BLaER1 (cell line): ENCODE data around the gene PTPN4.

Experiments used
- H3K27ac ChIP-seq: shearing (Covaris generic); formaldehyde crosslinking; 2 replicates; pipeline ENCODE4 v1.8.1; 2022
- H3K27me3 ChIP-seq: shearing (Covaris generic); formaldehyde crosslinking; 2 replicates; pipeline ENCODE4 v1.8.1; 2022
- H3K36me3 ChIP-seq: shearing (Covaris generic); formaldehyde crosslinking; 2 replicates; pipeline ENCODE4 v1.8.1; 2022
- H3K4me1 ChIP-seq: shearing (Covaris generic); formaldehyde crosslinking; 2 replicates; pipeline ENCODE4 v1.8.1; 2022
- H3K4me2 ChIP-seq: shearing (Covaris generic); formaldehyde crosslinking; 2 replicates; pipeline ENCODE4 v1.8.1; 2022
- H3K4me3 ChIP-seq: shearing (Covaris generic); formaldehyde crosslinking; 2 replicates; pipeline ENCODE4 v1.8.1; 2022
- H3K9ac ChIP-seq: shearing (Covaris generic); formaldehyde crosslinking; 2 replicates; pipeline ENCODE4 v1.8.1; 2022
- H3K9me3 ChIP-seq: shearing (Covaris generic); formaldehyde crosslinking; 2 replicates; pipeline ENCODE4 v1.8.1; 2022
- H4K20me1 ChIP-seq: shearing (Covaris generic); formaldehyde crosslinking; 2 replicates; pipeline ENCODE4 v1.8.1; 2022
- Cebpa-rat ChIP-seq: shearing (Covaris generic); IDR thresholded peaks from 2 replicates; pipeline ENCODE4 v1.8.1; 2022

PTPN4 gene

GRCh38 chr2:119719261-119719627, 40.5 kb upstream of the PTPN4 start:
- Histone ChIP-seq H3K4me2 (no peak overlapping the region; the same call in 1 of the 2 replicates), H3K9me3 (no peaks in the 10 kb centered on the region), H3K27ac (no peak overlapping the region), H3K4me3 (no peak overlapping the region), H3K36me3 (no peaks in the 10 kb centered on the region), H3K4me1 (peaks cover 7% of the 10 kb centered on the region), H4K20me1 (no peaks in the 10 kb centered on the region), H3K9ac (no peak overlapping the region), H3K27me3 (no peaks in the 10 kb centered on the region)
- no peak for TF ChIP-seq Cebpa-rat

DNA sequence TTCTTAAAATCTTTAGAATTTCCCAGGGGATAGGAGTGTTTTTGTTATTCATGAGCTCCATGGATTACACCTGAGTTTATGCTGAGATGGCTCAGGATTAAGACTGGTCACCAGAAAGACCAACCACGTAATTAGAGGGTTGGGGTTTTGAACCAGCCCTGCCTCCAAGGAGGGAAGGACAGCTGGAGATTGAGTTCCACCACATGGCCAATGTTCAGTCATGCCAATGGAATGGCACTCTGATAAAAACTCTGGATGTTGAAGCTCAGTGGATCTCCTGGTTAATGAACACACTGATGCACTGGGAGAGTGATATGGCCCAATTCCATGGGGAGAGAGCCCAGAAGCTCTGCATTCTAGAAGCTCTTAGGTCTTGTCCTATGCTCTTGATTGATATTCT, 38.7 kb upstream of the PTPN4 start:
- no peaks in the 10 kb centered on the region for H3K36me3 ChIP-seq
- H3K4me2 ChIP-seq, result no peak overlapping the region
- no peak overlapping the region for H3K27ac ChIP-seq
- no peaks in the 10 kb centered on the region for H3K27me3 ChIP-seq
- no peaks in the 10 kb centered on the region for H4K20me1 ChIP-seq
- no peaks in the 10 kb centered on the region for H3K9me3 ChIP-seq
- H3K4me1 ChIP-seq, result peaks cover 18% of the 10 kb centered on the region
- H3K9ac ChIP-seq, result no peak overlapping the region
- no peak for TF ChIP-seq Cebpa-rat
- H3K4me3 ChIP-seq, result no peak overlapping the region

GRCh38 chr2:119721462-119721861, 38.3 kb upstream of the PTPN4 start:
- Histone ChIP-seq H3K9me3 (no peaks in the 10 kb centered on the region), H3K27ac (no peak overlapping the region), H3K4me1 (peaks cover 18% of the 10 kb centered on the region), H3K4me2 (no peak overlapping the region), H3K27me3 (no peaks in the 10 kb centered on the region), H3K9ac (no peak overlapping the region), H3K4me3 (no peak overlapping the region), H3K36me3 (no peaks in the 10 kb centered on the region), H4K20me1 (no peaks in the 10 kb centered on the region)
- no peak for TF ChIP-seq Cebpa-rat

GRCh38 chr2:119721904-119722303, 37.8 kb upstream of the PTPN4 start:
- Histone ChIP-seq H4K20me1 (no peaks in the 10 kb centered on the region), H3K9me3 (no peaks in the 10 kb centered on the region), H3K36me3 (no peaks in the 10 kb centered on the region), H3K4me1 (peaks cover 18% of the 10 kb centered on the region), H3K27ac (no peak overlapping the region), H3K4me2 (no peak overlapping the region), H3K4me3 (no peak overlapping the region), H3K9ac (no peak overlapping the region), H3K27me3 (no peaks in the 10 kb centered on the region)
- no peak for TF ChIP-seq Cebpa-rat

DNA sequence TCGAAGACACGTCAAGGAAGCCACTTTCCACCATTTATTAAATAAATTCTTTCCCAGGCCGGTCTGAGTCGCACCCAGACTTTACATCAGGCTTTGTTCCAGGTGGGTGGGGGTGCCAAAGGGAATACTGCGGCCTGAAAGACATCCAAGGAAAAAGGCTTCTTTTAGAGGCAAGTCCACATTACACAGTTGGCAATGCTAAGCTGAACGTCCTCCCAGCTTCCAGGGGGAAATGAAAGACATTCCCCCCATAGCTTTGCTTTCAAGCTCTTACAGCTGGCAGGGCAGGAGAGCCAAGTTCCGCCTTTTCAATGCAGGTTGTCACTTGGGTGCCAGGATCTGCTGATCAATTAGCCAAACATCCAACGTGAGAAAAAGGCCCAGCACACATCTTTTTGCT, 36.5 kb upstream of the PTPN4 start:
- Histone ChIP-seq H3K4me1 (peaks cover 18% of the 10 kb centered on the region), H3K9ac (no peak overlapping the region), H3K9me3 (no peaks in the 10 kb centered on the region), H4K20me1 (no peaks in the 10 kb centered on the region), H3K36me3 (no peaks in the 10 kb centered on the region), H3K27me3 (no peaks in the 10 kb centered on the region), H3K4me2 (no peak overlapping the region), H3K4me3 (no peak overlapping the region), H3K27ac (no peak overlapping the region)
- TF ChIP-seq Cebpa-rat, result no peak

GRCh38 chr2:119723784-119724467, 35.8 kb upstream of the PTPN4 start:
- H3K9me3 ChIP-seq, result no peaks in the 10 kb centered on the region

GRCh38 chr2:119724656-119725485, 34.9 kb upstream of the PTPN4 start:
- H3K4me3 ChIP-seq, result no peak overlapping the region
- no peaks in the 10 kb centered on the region for H3K27me3 ChIP-seq
- H3K9ac ChIP-seq, result no peak overlapping the region
- H3K9me3 ChIP-seq, result no peaks in the 10 kb centered on the region
- peak overlapping the region; percentile 7; the same call in 1 of the 2 replicates for H3K27ac ChIP-seq
- TF ChIP-seq Cebpa-rat, result no peak
- peak overlapping the region; percentile 27 for H3K4me2 ChIP-seq
- no peaks in the 10 kb centered on the region for H4K20me1 ChIP-seq
- no peaks in the 10 kb centered on the region for H3K36me3 ChIP-seq
- H3K4me1 ChIP-seq, result peaks cover 15% of the 10 kb centered on the region

More at GRCh38 chr2:119723784-119724467, 35.8 kb upstream of the PTPN4 start:
- Histone ChIP-seq H3K36me3 (no peaks in the 10 kb centered on the region), H3K4me2 (no peak overlapping the region), H4K20me1 (no peaks in the 10 kb centered on the region), H3K27ac (no peak overlapping the region), H3K4me1 (peaks cover 17% of the 10 kb centered on the region), H3K27me3 (no peaks in the 10 kb centered on the region), H3K4me3 (no peak overlapping the region), H3K9ac (no peak overlapping the region)
- no peak for TF ChIP-seq Cebpa-rat

GRCh38 chr2:119727493-119727892, 32.2 kb upstream of the PTPN4 start:
- Histone ChIP-seq H3K36me3 (no peaks in the 10 kb centered on the region), H3K27ac (no peak overlapping the region), H4K20me1 (no peaks in the 10 kb centered on the region), H3K4me1 (peaks cover 41% of the 10 kb centered on the region), H3K9ac (no peak overlapping the region), H3K4me2 (no peak overlapping the region), H3K4me3 (no peak overlapping the region), H3K9me3 (no peaks in the 10 kb centered on the region), H3K27me3 (no peaks in the 10 kb centered on the region)
- TF ChIP-seq Cebpa-rat, result no peak

- Histone ChIP-seq H3K27me3 (no peaks in the 10 kb centered on the region), H4K20me1 (no peaks in the 10 kb centered on the region), H3K4me3 (no peak overlapping the region), H3K27ac (no peak overlapping the region), H3K9me3 (no peaks in the 10 kb centered on the region), H3K9ac (no peak overlapping the region), H3K4me1 (peaks cover 50% of the 10 kb centered on the region), H3K4me2 (no peak overlapping the region), H3K36me3 (no peaks in the 10 kb centered on the region)
- no peak for TF ChIP-seq Cebpa-rat
Measured at GRCh38 chr2:119728421-119728820, 31.3 kb upstream of the PTPN4 start.

DNA sequence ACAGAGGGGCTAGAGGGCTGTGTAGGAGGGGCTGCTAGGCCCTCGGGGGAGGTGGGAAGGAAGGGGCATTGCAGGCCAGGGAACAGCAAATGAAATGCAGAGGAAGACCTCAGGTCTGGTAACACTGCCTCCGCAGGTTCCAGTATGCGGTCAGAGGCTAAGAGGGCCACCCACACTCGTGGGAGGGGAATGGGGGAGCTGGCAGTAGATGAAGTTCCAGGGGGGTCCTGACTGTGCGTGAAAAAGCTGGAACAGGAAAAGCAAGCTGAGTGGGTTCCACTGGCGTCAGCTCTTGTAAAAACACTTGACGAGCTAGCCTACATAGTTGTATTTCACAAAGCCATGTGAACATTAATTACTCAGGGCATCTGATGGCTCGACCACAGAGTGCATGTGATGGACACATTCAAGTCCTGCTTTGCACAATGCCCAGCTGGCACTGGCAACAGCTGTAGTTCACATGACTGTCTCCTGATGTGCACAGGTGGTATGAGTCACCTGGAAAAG, 29.0 kb upstream of the PTPN4 start:
- 0 out of 2 replicates have a peak overlapping the region, but pooled peaks have one; percentile 47 for H3K27ac ChIP-seq
- no peaks in the 10 kb centered on the region for H4K20me1 ChIP-seq
- no peak for TF ChIP-seq Cebpa-rat
- no peak overlapping the region for H3K4me3 ChIP-seq
- H3K27me3 ChIP-seq, result no peaks in the 10 kb centered on the region
- no peak overlapping the region for H3K9ac ChIP-seq
- no peaks in the 10 kb centered on the region for H3K9me3 ChIP-seq
- no peaks in the 10 kb centered on the region for H3K36me3 ChIP-seq
- peaks cover 55% of the 10 kb centered on the region for H3K4me1 ChIP-seq
- peak overlapping the region; percentile 81 for H3K4me2 ChIP-seq
